A549 (cell line): Measurements from ENCODE around the gene PNKP. TPM values are rescaled to one million over a fixed set of nuclear protein-coding genes. Genes with fewer than 3 reads are reported as not detected.

Experiments used
- ATAC-seq, 2 experiments: fragments of 200-7000 bp in 1 of 2; fragments of >200 bp in 1 of 2; cut with Nextera tagmentation in 1 of 2; cut with Tn5 transposase in 1 of 2; 3 replicates each; pipeline versions ENCODE4 v1.8.0 to v1.9.1; 2018 to 2020; ENCODE audit warnings: mild to moderate bottlenecking in 1 of 2, moderate library complexity in 1 of 2
- CTCF ChIA-PET: fragments of 300-600 bp; sonication (Branson Sonifier 250); formaldehyde crosslinking; extraction: SDS; loops from one replicate; lab custom pipeline; 2021; ENCODE audit warnings: antibody characterized with exemption, inconsistent platforms; lab: Yijun Ruan, JAX
- POLR2A ChIA-PET: fragments of 350-600 bp; formaldehyde crosslinking; extraction: SDS; loops from one replicate; lab custom pipeline; 2021; ENCODE audit warnings: antibody characterized with exemption, inconsistent platforms; lab: Yijun Ruan, JAX
- DNase-seq, 2 experiments: peaks; one replicate each; pipeline versions ENCODE4 v3.0.0 to v3.0.0-alpha.2; 2011 to 2016; ENCODE audit warnings: low read depth in 1 of 2, low spot score in 1 of 2
- FAIRE-seq: peaks from 2 replicates; lab custom pipeline; 2011; peaks lifted over from hg19 to GRCh38; lab: Jason Lieb, UNC
- H3K27ac ChIP-seq, 2 experiments: fragments of >200 bp; sonication (Bioruptor Twin); formaldehyde crosslinking; 3 replicates each; pipeline ENCODE4 v1.5.1; 2016 to 2017
- H3K4me1 ChIP-seq: fragments of >200 bp; sonication (Bioruptor Twin); formaldehyde crosslinking; 3 replicates; pipeline ENCODE4 v1.6.1; 2016
- H3K4me2 ChIP-seq: fragments of >200 bp; sonication (Bioruptor Twin); formaldehyde crosslinking; 3 replicates; pipeline ENCODE4 v1.6.1; 2016
- H3K4me3 ChIP-seq: fragments of >200 bp; sonication (Bioruptor Twin); formaldehyde crosslinking; 3 replicates; pipeline ENCODE4 v1.5.1; 2016
- H3K9me3 ChIP-seq: fragments of >200 bp; sonication (Bioruptor Twin); formaldehyde crosslinking; 3 replicates; pipeline ENCODE4 v1.6.1; 2016
- CBX2 ChIP-seq: fragments of 200-600 bp; sonication (generic); IDR thresholded peaks from 2 replicates; pipeline ENCODE4 v1.6.1; 2016; ENCODE audit warnings: low read depth, mild to moderate bottlenecking, borderline replicate concordance
- FOSB ChIP-seq: fragments of 250-450 bp; sonication (Bioruptor Pico); IDR thresholded peaks from 2 replicates; pipeline ENCODE4 v1.5.0; 2020; ENCODE audit warnings: mild to moderate bottlenecking, moderate library complexity
- HDAC2 ChIP-seq: fragments of 200-600 bp; sonication (generic); IDR thresholded peaks from 2 replicates; pipeline ENCODE4 v1.6.1; 2016
- HEYL ChIP-seq: fragments of 250-450 bp; sonication (Bioruptor Pico); IDR thresholded peaks from 2 replicates; pipeline ENCODE4 v1.8.0; 2021; ENCODE audit warnings: mild to moderate bottlenecking, moderate library complexity
- KDM5A ChIP-seq: fragments of 200-600 bp; sonication (generic); IDR thresholded peaks from 2 replicates; pipeline ENCODE4 v1.6.1; 2016; ENCODE audit warnings: antibody characterized with exemption, mild to moderate bottlenecking
- MAFK ChIP-seq: fragments of 450-650 bp; IDR thresholded peaks from 2 replicates; pipeline ENCODE4 v1.6.1; 2014; ENCODE audit not compliant: partially characterized antibody
- MAZ ChIP-seq: fragments of 150-350 bp; IDR thresholded peaks from 2 replicates; pipeline ENCODE4 v1.6.1; 2014; ENCODE audit warnings: antibody characterized with exemption, low read depth, low read length, borderline replicate concordance
- NFE2L2 ChIP-seq: fragments of 150-350 bp; conservative IDR thresholded peaks from 2 replicates; pipeline ENCODE4 v1.6.1; 2014; ENCODE audit warnings: low read length
- NR3C1 ChIP-seq: fragments of >200 bp; sonication (Bioruptor Twin); formaldehyde crosslinking; IDR thresholded peaks from 3 replicates; pipeline ENCODE4 v1.6.1; 2017
- POLR2A ChIP-seq: IDR thresholded peaks from 2 replicates; pipeline ENCODE4 v1.6.1; 2012; ENCODE audit warnings: mild to moderate bottlenecking, low read length
- RAD21 ChIP-seq, 2 experiments: fragments of >200 bp in 1 of 2; sonication (Bioruptor Twin) in 1 of 2; formaldehyde crosslinking in 1 of 2; IDR thresholded peaks in 1 of 2; conservative IDR thresholded peaks in 1 of 2; 2 replicates in 1 of 2; 3 replicates in 1 of 2; pipeline ENCODE4 v1.6.1; 2012 to 2018; ENCODE audit warnings: inconsistent platforms in 1 of 2
- SMC3 ChIP-seq: fragments of >200 bp; sonication (Bioruptor Twin); formaldehyde crosslinking; IDR thresholded peaks from 3 replicates; pipeline ENCODE4 v1.6.1; 2018; ENCODE audit warnings: inconsistent platforms
- SREBF2 ChIP-seq: fragments of 450-650 bp; IDR thresholded peaks from 2 replicates; pipeline ENCODE4 v1.6.1; 2014; ENCODE audit warnings: mild to moderate bottlenecking, moderate library complexity
- ZNF302 ChIP-seq: fragments of 250-450 bp; sonication (Bioruptor Pico); IDR thresholded peaks from 2 replicates; pipeline ENCODE4 v1.9.0; 2021; ENCODE audit warnings: inconsistent platforms, mild to moderate bottlenecking, moderate library complexity
- ZSCAN20 ChIP-seq: fragments of 250-450 bp; sonication (Bioruptor Pico); IDR thresholded peaks from 2 replicates; pipeline ENCODE4 v1.8.0; 2022; ENCODE audit warnings: mild to moderate bottlenecking, moderate library complexity
- WGBS: methylation state at CpG from one replicate; pipeline ENCODE4 v1.1.6; 2017; ENCODE audit errors: missing lambda C conversion rate; 5-methylcytosine and 5-hydroxymethylcytosine counted together
- polyA plus RNA-seq, 4 experiments: library from polyadenylated mRNA; depleted of rRNA in 3 of 4; stranded (reverse); fragments of >200 nt; fragmentation: RNase III in 1 of 4; extraction: RNeasy Plus Mini Kit Qiagen cat#74134 plus additional on column Dnase treatment in 1 of 4; gene quantifications; 2 replicates in 3 of 4; 3 replicates in 1 of 4; pipeline ENCODE4 v1.2.3, GENCODE V29; 2011 to 2017
- TF ChIP-seq, protein P1 (sequence below): fragments of 450-650 bp; IDR thresholded peaks from 2 replicates; pipeline ENCODE4 v1.6.1; 2014; ENCODE audit warnings: antibody characterized with exemption
- TF ChIP-seq, protein P2 (sequence below): fragments of 250-450 bp; sonication (Bioruptor Pico); IDR thresholded peaks from 2 replicates; pipeline ENCODE4 v1.5.0; 2020; ENCODE audit warnings: low read depth, mild to moderate bottlenecking, moderate library complexity
- TF ChIP-seq, protein P3 (sequence below): IDR thresholded peaks from 2 replicates; pipeline ENCODE4 v1.6.1; 2012
- TF ChIP-seq, protein P4 (sequence below): IDR thresholded peaks from 2 replicates; pipeline ENCODE4 v1.6.1; 2012
- TF ChIP-seq, protein P5 (sequence below): fragments of >200 bp; sonication (Bioruptor Twin); formaldehyde crosslinking; IDR thresholded peaks from 3 replicates; pipeline ENCODE4 v1.5.1; 2016
- TF ChIP-seq, protein P6 (sequence below): fragments of 150-350 bp; IDR thresholded peaks from 2 replicates; pipeline ENCODE4 v1.6.1; 2014; ENCODE audit warnings: low read depth, mild to moderate bottlenecking, low read length

PNKP gene
- polyA plus RNA-seq, 2 of the 4 experiments (the other 2 are of a cell fraction): 23.3 to 71.2 TPM

DNA sequence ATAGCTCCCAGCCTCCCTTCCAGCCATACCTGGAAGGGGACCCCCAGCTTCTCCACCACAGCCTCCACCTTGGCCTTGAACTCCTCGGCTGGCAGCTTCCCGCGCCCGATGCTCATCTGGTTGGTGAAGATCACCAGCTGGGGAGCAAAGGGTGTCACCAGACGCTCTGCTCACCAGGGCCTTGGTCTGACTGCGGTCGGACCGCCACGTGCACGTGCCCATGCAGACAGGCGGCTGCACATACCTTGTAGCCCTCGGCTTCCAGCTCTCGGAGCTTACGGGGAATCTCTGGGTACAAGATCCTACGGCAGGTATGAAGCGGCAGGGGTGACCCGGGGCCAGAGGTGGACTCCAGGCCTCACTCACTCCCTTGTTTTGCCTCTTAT lies 3.4 kb downstream of the PNKP start:
- no peaks in the 10 kb centered on the region for H3K9me3 ChIP-seq
- POLR2A ChIA-PET: interaction anchor here (1.1 kb wide), 1 partner anchor 14 kb away, joined by 3 read pairs; no protein-coding TSS in a partner anchor
- CTCF ChIA-PET: interaction anchor here (1.1 to 1.9 kb wide), 6 partner anchors 10 to 191 kb away, joined by 3 to 7 read pairs (median 6); no protein-coding TSS in a partner anchor
- FAIRE-seq (no peak), DNase-seq (no peak), ATAC-seq (no peak)
- H3K4me1 ChIP-seq: peaks cover 51% of the 10 kb centered on the region
- WGBS: 92% methylated on average over 17 of the region's 17 CpGs
- no peak overlapping the region for H3K4me3 ChIP-seq
- no peak overlapping the region for H3K27ac ChIP-seq
- H3K4me2 ChIP-seq: no peak overlapping the region
- TF ChIP-seq NR3C1 (no peak), HEYL (CRISPR knock-in tag) (no peak), POLR2A (no peak), SMC3 (no peak), ZSCAN20 (no peak)
- TF ChIP-seq, protein P1, sequence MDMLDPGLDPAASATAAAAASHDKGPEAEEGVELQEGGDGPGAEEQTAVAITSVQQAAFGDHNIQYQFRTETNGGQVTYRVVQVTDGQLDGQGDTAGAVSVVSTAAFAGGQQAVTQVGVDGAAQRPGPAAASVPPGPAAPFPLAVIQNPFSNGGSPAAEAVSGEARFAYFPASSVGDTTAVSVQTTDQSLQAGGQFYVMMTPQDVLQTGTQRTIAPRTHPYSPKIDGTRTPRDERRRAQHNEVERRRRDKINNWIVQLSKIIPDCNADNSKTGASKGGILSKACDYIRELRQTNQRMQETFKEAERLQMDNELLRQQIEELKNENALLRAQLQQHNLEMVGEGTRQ: no peak
- TF ChIP-seq, protein P2, sequence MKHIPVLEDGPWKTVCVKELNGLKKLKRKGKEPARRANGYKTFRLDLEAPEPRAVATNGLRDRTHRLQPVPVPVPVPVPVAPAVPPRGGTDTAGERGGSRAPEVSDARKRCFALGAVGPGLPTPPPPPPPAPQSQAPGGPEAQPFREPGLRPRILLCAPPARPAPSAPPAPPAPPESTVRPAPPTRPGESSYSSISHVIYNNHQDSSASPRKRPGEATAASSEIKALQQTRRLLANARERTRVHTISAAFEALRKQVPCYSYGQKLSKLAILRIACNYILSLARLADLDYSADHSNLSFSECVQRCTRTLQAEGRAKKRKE (CRISPR knock-in tag): no peak
- TF ChIP-seq, protein P3, sequence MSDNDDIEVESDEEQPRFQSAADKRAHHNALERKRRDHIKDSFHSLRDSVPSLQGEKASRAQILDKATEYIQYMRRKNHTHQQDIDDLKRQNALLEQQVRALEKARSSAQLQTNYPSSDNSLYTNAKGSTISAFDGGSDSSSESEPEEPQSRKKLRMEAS: no peak

DNA sequence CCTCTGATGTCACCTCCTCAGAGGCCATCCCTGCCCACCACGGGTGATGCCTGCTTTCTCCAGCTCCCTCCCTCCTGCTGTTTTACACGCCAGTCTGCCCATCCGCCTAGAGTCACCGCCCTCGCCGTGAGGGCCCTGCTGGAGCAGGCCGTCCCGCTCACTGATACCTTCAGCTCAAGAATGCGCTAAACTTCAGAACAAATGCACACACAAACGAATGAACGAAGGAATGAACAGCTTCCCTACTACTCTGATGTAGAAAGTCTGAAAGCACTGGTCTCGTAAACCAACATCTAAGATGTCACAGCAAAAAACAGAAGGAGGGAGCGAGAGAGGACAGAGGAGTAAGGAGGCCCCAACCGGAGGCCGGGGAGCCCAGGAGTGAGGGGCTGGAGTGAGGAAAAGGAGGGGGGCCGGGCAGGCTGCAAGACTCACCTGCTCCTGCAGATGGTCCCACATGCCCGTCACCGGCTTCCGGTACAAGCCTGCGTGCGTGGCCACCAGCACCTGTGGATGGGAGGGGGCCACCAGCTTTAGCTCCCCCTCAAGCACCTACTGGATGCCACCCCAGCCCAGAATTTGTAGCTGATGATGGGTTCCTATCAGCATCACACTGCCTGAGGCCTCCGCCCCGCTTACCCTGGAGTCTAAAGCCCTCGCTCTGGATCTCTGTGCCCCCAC lies 4.0 kb downstream of the PNKP start:
- DNase-seq: no peak
- no peak for ATAC-seq
- ChIA-PET POLR2A (interaction anchor here (1.1 kb wide), 1 partner anchor 13 kb away, joined by 3 read pairs; no protein-coding TSS in a partner anchor), CTCF (interaction anchor here (1.1 to 1.9 kb wide), 7 partner anchors 9 to 273 kb away, joined by 3 to 7 read pairs (median 6); no protein-coding TSS in a partner anchor)
- peaks cover 51% of the 10 kb centered on the region for H3K4me1 ChIP-seq
- H3K4me3 ChIP-seq: no peak overlapping the region
- H3K9me3 ChIP-seq: no peaks in the 10 kb centered on the region
- 90% methylated on average over 24 of the region's 24 CpGs for WGBS
- no peak for FAIRE-seq
- no peak for TF ChIP-seq NFE2L2
- TF ChIP-seq ZNF302 (CRISPR knock-in tag): no peak
- TF ChIP-seq, protein P4, sequence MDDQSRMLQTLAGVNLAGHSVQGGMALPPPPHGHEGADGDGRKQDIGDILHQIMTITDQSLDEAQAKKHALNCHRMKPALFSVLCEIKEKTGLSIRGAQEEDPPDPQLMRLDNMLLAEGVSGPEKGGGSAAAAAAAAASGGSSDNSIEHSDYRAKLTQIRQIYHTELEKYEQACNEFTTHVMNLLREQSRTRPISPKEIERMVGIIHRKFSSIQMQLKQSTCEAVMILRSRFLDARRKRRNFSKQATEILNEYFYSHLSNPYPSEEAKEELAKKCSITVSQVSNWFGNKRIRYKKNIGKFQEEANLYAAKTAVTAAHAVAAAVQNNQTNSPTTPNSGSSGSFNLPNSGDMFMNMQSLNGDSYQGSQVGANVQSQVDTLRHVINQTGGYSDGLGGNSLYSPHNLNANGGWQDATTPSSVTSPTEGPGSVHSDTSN: no peak
- no peak for TF ChIP-seq SREBF2
- TF ChIP-seq, protein P2 (CRISPR knock-in tag): no peak
- TF ChIP-seq MAZ: no peak
- TF ChIP-seq MAFK: no peak
- TF ChIP-seq, all 56 proteins: peak for 0
- H3K27ac ChIP-seq: no peak overlapping the region
- no peak overlapping the region for H3K4me2 ChIP-seq

DNA sequence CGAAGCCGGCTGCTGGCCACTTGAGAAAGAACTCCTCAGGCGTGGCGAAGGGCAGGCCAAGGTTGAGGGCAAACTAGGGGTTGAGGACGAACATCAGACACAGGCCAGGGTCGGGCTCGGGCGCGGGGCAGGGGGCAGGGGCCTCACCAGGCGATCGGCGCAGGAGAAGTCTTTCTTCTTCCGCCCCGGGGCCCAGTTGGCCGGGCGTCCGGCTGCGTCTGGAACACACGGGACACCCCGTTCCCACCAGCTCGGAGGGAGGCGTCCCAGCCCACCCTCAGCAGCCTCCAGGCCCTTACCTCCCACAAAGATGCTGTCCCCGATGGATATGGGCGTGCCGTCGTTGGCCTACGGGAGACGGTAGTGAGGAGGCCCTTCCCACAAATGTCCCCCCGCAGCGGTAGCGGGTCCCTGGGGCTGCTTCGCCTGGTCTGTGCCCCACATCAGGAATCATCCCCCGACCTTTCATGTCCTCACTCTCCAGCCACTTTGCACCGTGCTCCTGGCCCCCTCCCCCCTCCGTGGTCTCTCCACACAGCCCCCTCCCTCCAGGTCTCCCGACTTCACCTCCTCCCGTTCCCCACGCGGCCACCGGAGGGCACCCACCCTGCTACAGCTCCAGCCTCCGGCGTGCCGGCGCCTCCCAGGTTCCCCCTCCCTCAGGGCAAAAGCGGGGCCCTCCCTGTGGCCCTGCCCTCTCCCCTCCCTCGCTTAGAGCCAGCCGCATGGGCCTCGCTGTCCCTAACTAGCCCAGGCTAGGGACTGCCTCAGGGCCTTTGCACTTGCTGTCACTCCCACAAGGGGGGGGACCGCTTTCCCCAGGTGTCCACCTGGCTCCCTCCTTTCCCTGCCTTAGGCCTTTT lies 4.8 kb downstream of the PNKP start:
- no peak overlapping the region for H3K27ac ChIP-seq
- H3K4me1 ChIP-seq: peaks cover 47% of the 10 kb centered on the region
- no peaks in the 10 kb centered on the region for H3K9me3 ChIP-seq
- FAIRE-seq (no peak), DNase-seq (no peak), ATAC-seq (no peak)
- no peak overlapping the region for H3K4me2 ChIP-seq
- 83% methylated on average over 47 of the region's 49 CpGs for WGBS
- H3K4me3 ChIP-seq: no peak overlapping the region
- ChIA-PET POLR2A (interaction anchor here (0.6 to 0.8 kb wide), 2 partner anchors 11 to 188 kb away, joined by 3 to 5 read pairs; partner anchors contain the start of gene PTOV1), CTCF (interaction anchor here (0.9 to 1.9 kb wide), 7 partner anchors 8 to 274 kb away, joined by 3 to 7 read pairs (median 6); no protein-coding TSS in a partner anchor)
- TF ChIP-seq SMC3 (peak; percentile 26; the same call in 1 of the 3 replicates), CBX2 (no peak), ZSCAN20 (no peak), FOSB (no peak), HDAC2 (no peak), KDM5A (no peak), RAD21 (conservative IDR thresholded peaks at IDR 0.05 in 1 of 2, IDR thresholded peaks at IDR 0.05 in 1 of 2) (peak in 1 of 2 experiments; percentile 12; a peak in 1 of 5 replicates)
- TF ChIP-seq, protein P2 (CRISPR knock-in tag): no peak
- TF ChIP-seq, protein P5, sequence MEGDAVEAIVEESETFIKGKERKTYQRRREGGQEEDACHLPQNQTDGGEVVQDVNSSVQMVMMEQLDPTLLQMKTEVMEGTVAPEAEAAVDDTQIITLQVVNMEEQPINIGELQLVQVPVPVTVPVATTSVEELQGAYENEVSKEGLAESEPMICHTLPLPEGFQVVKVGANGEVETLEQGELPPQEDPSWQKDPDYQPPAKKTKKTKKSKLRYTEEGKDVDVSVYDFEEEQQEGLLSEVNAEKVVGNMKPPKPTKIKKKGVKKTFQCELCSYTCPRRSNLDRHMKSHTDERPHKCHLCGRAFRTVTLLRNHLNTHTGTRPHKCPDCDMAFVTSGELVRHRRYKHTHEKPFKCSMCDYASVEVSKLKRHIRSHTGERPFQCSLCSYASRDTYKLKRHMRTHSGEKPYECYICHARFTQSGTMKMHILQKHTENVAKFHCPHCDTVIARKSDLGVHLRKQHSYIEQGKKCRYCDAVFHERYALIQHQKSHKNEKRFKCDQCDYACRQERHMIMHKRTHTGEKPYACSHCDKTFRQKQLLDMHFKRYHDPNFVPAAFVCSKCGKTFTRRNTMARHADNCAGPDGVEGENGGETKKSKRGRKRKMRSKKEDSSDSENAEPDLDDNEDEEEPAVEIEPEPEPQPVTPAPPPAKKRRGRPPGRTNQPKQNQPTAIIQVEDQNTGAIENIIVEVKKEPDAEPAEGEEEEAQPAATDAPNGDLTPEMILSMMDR: peak; percentile 44
- TF ChIP-seq, protein P6, sequence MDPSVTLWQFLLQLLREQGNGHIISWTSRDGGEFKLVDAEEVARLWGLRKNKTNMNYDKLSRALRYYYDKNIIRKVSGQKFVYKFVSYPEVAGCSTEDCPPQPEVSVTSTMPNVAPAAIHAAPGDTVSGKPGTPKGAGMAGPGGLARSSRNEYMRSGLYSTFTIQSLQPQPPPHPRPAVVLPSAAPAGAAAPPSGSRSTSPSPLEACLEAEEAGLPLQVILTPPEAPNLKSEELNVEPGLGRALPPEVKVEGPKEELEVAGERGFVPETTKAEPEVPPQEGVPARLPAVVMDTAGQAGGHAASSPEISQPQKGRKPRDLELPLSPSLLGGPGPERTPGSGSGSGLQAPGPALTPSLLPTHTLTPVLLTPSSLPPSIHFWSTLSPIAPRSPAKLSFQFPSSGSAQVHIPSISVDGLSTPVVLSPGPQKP: no peak
